CD4-positive, alpha-beta T cell treated with Interleukin-6 at 100 ng/mL for 8 hours (primary cell): ENCODE data around the gene IRF1.

ENCODE experiments used
- DNase-seq: peaks from one replicate; pipeline ENCODE4 v3.0.0-alpha.2; 2020; ENCODE audit warnings: mixed read lengths, low spot score

IRF1 gene

DNA sequence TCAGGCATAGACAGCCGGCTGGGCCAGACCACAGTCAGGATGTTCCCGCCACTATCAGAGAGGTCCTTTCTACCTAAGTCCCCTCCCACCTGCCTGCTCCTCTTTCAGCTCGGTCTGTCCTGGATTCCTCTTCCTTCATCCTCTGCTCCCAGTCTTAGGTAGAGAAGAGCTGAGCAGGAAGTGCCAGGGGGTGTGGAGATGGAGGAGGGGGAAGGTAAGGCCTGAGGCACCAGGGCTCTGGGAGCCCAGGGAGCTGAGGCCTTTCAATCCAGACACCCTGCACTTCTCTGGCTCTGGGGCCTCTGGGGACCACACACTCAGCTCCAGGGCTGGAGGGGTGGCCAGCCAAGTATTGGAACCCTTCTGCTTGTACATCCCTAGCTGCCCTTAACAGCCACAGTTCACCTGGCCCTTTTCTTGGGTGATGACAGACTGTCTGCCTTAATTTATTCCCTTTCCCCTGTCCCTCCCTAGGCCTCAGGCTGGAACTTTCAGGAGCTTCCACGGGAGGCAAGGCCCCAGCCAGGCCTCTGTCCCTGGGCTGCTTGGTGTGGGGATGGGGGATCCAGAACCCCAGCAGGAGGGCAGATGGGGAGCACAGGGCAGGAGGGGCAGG lies 15.6 kb downstream of the IRF1 start:
- no peak for DNase-seq

DNA sequence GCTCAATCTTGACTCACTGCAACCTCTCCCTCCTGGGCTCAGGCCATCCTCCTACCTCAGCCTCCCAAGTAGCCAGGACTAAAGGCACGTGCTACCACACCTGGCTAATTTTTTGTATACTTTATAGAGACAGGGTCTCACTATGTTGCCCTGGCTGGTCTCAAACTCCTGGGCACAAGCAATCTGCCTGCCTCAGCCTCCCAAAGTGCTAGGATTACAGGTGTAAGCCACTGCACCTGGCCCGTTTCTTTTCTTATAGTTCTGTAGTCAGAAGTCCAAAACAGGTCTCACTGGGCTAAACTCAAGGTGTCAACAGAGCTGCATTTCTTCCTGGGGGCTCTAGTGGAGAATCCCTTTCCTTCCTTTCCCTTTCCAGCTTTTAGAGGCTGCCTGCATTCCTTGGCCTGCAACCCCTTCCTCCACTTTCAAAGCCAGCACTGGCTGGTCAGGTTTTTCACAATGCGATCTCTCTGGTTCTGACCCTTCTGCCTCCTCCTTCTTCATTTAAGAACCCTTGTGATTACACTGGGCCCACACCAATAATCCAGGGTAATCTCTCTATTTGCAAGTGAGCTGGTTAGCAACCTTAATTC lies 16.3 kb downstream of the IRF1 start:
- DNase-seq, result no peak

DNA sequence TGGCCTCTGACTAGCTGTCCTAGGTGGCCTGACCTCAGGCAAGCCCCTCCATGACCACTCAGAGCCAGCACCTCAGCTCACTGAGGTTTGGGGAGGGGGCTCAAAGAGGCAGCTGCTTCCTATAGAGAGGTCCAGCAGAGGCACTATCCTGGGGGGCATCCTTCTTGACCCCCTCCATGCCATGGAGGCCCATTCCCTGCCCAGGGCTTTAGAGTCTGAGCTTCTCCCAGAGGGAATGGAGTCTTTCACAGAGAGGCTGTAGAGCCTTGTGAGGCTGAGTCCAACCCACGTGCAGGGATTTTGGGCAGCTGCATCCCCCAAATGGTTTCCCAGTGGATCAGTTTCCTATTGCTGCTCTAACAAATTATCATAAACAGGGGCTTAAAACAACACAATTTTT lies 16.9 kb downstream of the IRF1 start:
- no peak for DNase-seq

DNA sequence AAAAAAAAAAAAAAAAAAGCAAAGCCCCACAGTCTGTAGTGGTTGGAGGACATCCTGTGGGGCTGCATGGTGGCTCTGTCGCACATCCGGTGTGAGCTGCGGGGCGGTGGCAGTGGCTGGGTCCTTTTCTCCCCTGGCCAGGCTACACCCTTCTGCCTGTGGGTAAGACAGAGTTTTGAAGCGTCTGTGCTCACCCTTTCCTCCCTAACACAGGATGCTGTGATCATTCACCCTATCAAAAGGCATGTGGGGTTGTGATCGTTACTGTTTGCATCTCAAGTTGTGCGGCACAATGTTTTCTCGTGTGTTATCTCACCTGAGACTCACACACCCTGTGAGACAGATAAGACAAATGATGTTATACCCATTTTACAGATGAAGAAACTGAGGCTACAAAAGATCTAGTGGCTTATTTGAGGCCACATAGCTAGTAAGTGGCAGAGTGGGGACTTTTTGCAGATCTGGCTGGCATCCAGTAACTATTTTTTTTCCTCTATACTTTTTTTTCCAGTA lies 17.5 kb downstream of the IRF1 start:
- DNase-seq, result peak; percentile 88

DNA sequence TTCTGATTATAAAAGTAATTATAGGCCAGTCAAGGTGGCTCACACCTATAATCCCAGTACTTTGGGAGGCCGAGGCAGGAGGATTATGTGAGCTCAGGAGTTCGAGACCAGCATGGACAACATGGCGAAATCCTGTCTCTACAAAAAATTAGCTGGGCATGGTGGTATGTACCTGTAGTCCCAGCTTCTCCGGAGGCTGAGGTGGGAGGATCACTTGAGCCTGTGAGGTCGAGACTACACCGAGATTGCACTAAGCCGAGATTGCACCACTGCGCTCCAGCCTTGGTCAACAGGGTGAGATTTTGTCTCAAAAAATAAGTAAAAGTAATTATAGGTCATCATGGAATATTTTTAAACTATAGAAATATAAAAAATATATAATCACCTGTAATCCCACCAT lies 18.1 kb downstream of the IRF1 start:
- no peak for DNase-seq

DNA sequence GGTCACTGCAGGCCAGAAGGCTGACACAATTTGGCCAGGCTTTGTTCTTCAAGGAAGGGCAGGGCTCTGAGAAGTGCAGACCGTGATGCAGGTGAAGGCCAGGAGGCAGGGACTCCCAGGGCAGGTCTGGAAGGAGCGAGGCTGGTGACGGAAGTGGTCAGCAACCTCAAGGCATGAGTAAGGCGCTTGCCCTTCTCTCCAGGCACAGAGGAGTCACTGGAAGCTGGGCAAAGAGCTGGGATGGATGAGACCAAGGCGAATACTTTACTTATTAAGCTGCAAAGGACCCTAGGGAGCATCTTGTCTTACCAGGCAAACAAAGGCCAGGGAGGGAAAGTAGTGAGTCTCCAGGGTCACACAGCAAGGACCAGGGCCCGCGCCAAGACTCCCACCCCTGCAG lies 18.6 kb downstream of the IRF1 start:
- DNase-seq, result no peak

DNA sequence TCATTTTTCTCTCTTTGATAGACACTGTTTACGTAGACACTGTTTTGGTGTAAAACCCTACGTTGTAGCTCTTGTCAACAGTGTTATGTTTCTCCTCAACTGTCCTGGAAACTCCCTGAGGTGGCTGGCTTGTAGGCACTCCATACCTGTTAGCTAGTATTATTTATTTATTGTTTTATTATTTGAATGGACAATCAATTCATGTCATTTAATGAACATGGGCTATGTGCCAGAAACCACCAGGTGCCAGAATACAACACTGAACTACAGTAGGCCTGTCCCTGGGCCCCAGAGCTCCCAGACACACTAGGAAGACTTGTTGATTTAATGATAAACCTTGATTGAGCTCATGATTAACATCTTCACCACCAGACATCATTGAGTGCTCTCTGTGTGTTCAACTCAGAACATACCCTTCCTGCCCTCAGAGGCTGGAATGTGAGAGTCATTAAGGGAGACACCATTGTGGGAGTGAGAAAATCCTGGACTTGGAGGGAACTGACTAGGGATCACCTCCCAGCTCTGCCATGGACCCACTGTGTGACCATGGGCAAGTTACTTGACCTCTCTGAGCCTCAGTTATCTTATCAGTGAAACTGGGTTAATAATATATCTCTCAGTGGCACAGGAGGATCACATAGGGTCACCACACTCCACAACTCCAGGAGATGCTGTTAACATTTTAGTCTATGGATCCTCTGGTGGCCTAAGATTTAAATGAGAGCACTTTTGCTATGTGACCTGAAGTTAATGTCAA lies 19.2 kb downstream of the IRF1 start:
- no peak for DNase-seq

DNA sequence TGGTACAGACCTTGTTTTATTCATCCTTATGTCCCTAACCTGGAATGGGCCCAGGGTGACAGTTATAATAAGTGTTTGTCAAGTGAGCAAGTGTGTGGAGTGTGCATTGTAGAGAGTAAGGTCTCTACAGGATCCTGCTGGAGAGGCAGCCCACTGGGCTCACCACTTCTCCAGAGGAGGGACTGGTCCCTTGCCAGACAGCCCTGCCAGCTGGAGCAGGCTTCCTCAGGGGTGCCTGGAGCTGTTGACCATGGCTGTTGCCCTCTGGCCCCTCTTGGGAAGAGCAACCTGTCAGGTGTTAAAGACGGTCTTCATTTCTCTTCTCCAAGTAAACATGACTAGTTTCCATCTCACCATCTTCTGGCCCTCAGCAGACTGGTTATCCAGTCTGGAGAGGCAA lies 20.0 kb downstream of the IRF1 start:
- DNase-seq, result no peak

DNA sequence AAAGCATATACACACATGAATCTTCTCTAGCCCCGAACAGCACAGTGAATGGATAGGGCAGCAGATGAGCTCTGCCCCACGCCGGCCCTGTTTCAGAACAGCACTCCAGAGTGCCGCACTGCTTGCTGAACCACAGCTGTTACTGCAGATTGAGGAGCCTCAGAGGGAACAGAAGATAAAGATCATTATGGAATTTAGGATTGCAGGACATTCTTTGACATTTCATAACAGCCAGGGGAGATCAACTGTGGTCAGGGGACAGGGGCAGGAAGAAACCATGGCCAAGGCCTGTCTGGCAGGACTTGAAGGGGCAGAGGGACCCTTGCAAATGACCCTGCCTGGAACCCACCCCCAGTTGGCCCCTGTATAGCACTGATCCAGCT lies 20.6 kb downstream of the IRF1 start:
- DNase-seq, result no peak

DNA sequence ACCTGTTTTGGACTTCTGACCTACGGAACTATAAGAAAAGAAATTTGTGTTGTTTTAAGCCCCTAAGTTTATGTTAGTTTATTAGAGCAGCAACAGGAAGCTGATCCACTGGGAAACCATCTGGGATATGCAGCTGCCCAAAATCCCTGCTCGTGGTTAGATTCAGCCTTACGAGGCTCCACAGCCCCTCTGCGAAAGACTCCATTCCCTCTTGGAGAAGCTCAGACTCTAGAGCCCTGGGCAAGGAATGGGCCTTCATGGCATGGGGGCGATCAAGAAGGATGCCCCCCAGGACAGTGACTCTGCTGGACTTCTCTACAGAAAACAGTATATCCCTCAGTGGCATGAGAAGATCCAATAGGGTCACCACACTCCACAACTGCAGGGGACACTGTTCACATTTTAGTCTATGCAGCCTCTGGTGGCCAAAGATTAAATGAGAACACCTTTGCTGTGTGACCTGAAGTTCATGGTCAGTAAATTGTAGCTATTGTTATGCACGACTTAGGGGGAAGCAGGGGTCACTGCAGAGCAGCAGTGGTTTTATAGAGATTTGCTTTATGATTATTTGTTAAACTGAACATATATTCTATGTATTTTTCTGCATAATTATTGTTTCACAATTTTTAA lies 21.1 kb downstream of the IRF1 start:
- DNase-seq, result no peak

DNA sequence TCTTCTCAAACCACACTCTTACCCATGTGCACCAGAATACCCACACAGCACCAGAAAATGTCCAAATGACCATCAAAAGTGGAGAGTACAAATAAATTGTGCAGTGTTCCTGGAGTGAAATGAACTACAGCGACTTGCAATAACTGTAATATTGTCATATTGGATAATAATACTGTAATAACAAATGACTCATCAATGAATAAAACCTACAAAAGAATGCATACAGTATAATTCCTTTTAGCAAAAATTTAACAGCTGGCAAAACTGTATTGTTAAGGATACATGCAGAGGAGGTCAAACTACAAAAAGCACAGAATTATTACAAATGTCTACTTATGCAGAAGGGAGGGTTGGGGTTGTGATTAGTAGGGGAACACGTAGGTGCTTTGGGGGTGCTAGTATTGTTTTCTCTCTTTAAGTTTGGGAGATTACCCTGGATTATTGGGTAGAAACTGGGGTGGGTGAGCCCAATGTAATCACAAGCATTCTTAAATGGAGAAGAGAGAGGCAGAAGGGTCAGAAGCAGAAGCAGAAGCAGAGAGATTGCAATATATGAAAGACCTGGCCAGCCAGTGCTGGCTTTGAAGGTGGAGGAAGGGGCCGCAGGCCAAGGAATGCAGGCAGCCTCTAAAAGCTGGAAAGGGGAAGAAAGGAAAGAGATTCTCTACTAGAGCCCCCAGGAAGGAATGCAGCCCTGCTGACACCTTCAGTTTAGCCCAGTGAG lies 21.8 kb downstream of the IRF1 start:
- no peak for DNase-seq

DNA sequence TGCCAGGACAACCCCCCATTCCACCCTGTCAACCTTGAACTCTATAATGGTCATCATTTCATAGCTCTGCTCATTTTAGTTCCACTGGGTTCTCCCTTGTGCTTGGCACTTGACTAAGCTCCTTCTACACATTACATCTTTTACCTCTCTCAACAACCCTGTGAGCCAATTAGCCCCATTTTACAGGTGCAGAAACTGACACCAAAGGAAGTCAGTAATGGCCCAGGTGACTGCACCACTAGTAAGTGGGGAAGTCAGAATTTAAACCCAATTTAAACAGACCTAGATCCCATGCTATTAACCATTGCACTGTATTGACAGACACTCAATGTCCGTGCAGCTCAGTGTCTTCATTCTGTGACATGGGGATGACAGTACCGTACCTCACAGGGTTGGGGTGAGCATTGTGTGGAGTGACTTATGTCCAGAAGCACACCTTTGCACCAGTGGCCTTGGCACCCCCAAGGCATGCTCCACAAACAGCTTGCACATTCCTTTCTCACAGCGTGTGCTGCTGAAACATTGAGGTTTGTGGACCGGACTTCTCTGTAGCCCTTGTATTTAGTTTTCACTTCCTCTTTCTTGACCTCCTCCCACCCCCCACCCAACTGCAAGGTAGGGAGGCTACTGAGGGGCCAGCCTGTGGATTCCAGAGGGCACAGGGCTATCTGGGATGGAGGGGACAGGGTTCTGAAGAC lies 23.1 kb downstream of the IRF1 start:
- no peak for DNase-seq

DNA sequence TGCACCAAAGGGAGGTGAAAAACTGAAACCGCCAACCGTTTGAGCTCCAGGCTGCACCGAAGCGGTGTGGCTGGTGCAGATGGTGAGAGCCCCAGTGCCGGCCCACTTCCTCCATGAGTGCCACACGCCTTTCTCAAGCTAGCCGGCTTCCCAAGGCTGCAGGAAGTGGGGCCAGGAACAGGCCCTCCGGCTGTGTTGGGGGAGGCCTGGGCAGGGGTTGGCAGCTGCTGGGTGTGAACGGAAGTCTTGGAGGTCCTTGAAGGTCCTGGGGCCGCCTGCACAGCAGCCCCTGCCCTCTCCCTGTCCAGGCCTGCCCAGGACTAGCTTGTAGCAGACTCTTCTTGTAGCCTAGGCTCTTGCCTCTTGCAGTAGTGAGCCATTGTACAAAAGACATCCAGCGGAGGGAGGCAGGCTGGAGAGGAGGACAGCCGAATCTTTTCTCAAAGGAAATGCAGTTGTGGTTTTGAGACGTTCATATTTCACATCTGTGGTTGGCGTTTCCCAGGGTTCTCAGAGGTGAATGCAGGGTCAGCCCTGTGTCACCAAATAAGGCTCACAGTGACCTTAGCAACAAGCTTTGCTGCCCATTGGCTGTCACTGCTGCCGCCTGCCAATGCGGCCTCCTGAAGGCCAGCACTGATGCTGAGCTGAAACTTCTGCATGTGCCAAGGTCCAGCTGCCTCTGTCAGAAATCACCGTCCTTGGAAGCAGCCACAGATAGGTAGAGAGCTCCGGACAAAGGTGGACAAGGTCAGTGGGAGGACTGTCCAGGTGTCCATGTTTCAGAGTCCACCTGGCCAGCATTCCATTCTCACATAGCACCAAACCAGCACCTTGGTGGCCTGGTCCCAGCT lies 23.9 kb downstream of the IRF1 start:
- peak; percentile 72 for DNase-seq

DNA sequence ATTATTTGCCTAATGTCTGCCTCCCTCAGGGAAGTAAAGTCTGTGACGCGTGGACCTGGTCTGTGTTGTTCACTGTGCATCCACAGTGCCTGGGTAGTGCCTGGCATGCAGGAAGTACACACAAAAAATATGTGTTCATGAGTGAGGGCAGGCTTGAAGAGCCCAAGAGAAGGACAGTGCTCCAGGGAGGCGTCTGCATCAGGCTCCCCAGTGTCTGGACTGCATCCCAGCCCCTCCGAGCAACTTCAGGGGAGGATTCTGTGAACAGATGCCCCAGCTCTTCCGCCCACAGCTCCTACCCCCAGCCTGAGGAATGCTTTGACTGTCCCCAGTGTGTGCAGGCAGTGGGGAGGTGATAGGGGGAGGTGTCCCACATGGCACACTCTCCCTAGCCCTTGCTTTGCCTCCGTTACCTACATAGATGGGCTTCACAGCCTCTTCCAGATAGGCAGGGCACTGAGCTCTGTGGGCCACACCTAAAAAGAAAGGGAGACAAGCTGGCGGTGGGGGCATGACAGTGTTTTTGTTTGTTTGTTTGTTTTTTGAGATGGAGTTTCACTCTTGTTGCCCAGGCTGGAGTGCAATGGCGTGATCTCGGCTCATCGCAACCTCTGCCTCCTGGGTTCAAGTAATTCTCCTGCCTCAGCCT lies 25.4 kb downstream of the IRF1 start:
- DNase-seq, result no peak

DNA sequence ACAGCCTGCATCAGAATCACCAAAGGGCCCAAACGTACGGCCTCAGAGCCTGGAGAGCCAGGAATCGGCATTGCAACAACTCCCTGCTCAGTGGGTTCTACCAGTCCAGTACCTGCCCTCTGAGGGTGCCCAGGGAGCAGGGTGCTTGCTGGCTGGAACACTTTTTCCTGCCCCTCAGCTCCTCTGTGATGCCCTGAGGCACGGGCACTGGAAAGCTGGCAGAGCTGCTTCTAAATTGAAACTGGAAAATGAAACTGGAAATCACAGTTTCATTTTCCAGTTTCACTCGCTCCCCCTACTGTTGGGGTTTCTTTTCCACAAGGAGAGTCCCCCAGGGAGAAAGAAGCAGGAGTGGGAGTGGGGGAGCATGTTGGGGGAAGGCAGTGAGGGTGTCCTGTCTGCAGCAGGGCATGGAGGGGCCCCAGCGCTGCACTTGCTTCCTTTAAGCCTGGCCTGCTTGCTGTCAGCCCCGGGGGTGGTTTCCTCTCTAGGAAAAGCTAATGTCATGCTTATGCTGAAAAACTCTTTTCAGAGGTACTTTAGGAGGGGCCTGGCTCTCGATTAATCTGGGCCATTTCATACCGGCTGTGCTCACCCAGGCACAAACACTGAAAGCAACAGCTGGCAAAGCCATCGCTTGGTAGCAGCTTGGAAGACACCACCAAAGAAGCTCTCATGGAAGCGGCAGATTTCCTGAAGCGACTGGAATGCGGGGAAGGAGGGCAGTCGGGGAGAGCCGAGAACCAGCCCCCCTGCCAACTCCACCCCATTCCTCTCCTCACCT lies 26.2 kb downstream of the IRF1 start:
- no peak for DNase-seq

DNA sequence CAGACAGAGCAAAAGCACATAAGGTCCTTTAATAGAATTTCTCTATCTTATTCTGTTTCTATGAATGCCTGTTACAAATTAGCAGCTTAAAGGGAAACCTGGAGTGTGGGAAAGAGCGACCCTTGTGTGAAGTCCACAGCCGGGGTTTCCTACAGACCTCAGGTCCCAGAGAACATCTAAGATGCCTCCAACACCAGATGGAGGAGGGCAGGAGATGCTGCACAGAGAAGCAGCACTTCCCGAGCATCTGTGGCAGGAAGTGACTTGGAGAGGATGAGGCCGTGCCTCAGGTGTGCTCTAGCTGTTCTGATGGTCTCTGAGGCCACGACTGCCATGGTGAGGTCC lies 26.8 kb downstream of the IRF1 start:
- DNase-seq, result no peak

DNA sequence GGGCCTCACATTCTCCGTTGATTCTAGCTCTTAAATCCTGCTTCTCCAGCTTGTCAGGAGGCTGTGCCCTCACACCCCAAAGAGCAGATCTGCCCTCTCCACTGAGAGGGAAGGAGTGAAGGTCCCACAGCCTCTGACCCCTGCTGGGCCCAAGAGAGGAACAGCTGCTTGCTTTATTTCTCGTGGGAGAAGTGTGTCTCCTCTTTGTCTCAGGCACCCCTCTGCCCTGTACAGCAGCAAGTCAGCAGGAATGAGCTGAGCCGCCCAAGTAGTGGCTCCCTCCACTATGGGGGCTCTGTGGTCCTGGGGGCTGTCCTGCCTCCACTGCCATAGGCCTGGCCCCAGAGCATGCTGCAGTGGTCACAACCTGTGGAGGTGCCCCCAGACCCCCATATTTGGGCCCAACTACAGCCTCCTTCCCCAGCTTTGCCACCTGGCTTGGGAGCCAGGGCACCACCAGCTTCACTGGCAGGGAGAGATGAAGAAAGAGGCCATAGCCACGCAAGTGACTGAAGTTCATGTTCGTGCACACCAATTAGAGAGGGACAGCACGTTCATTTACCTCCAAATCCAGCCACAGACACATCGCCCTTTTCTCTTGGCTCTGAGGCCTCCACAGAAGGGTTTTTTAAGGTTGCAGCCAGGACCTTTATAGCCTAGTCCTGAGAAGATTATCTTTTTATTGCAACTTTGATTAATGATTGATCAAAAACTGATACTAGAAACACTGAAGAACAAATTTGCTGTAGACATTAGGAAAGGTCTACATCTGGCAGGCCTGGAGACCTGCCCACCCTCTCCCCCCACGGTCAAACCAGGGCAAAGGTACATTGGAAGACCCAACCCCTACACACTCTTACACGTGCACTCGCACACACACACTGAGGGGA lies 27.5 kb downstream of the IRF1 start:
- DNase-seq, result no peak

DNA sequence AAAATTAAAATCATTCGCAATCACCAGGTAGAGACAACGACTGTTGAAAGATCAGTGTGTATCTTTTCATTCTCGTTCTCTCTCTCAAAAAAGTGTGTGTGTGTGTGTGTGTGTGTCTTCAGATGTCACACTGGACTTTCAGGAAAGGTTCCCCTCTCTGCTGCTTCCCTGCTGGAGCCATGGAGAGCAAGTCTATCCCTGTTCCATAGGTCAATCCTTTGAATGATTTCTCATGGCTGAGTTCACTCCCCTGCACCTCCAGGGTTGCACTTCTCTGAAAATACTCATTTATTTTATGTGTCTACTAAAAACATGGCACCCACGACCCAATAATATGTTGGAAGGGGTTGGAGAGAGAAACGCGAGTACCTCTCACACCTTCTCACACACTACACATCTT lies 28.2 kb downstream of the IRF1 start:
- DNase-seq, result no peak
